Testis (tissue), 2 donors: ENCODE results near the gene MECP2.

Experiments used
- POLR2A ChIP-seq: fragments of 450-650 bp; IDR thresholded peaks from one replicate; pipeline ENCODE4 v1.6.1; 2017; ENCODE audit warnings: antibody characterized with exemption, mild to moderate bottlenecking, moderate library complexity
- TF ChIP-seq, protein P1 (sequence below), 3 experiments: fragments of 450-650 bp in 2 of 3; fragments of 200-600 bp in 1 of 3; sonication (generic) in 1 of 3; IDR thresholded peaks; one replicate each; pipeline ENCODE4 v1.5.1; 2016 to 2019; ENCODE audit warnings: antibody characterized with exemption in 3 of 3, mild to moderate bottlenecking in 2 of 3, moderate library complexity in 1 of 3

DNA sequence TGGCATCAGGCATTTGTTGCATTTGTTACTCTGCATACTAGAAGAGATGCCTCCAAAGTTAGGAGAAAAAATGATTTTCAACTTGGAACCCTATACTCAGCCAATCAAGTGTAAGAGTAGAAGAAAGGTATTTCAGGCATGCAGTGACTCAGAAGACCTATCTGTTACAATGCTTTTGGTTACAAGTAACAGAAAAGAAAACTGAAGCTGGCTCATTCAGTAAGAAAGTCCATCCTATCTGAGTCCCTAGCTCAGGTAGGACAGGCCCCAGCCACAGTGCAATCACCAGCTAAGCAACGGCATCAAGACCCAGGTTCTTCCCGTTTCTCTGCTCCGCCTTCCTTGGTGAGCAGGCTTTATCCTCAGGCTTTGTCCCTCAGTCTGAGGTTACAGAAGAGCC is 23.3 kb downstream of the MECP2 start:
- TF ChIP-seq, protein P1, sequence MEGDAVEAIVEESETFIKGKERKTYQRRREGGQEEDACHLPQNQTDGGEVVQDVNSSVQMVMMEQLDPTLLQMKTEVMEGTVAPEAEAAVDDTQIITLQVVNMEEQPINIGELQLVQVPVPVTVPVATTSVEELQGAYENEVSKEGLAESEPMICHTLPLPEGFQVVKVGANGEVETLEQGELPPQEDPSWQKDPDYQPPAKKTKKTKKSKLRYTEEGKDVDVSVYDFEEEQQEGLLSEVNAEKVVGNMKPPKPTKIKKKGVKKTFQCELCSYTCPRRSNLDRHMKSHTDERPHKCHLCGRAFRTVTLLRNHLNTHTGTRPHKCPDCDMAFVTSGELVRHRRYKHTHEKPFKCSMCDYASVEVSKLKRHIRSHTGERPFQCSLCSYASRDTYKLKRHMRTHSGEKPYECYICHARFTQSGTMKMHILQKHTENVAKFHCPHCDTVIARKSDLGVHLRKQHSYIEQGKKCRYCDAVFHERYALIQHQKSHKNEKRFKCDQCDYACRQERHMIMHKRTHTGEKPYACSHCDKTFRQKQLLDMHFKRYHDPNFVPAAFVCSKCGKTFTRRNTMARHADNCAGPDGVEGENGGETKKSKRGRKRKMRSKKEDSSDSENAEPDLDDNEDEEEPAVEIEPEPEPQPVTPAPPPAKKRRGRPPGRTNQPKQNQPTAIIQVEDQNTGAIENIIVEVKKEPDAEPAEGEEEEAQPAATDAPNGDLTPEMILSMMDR (IDR thresholded peaks at IDR 0.05): no peak
- TF ChIP-seq POLR2A: no peak
